Mucosa of descending colon (tissue), 3 donors: ENCODE data around the gene ALG9. TPM values are rescaled to one million over a fixed set of nuclear protein-coding genes. Genes with fewer than 3 reads are reported as not detected.

ENCODE experiments used
- ATAC-seq: fragments of 200-7000 bp; cut with Tn5 transposase; one replicate; pipeline ENCODE4 v1.9.1; 2020; ENCODE audit warnings: mild to moderate bottlenecking, moderate library complexity
- DNase-seq, 3 donors: peaks; one replicate each; pipeline ENCODE4 v3.0.0-alpha.2; 2020
- H3K36me3 ChIP-seq: fragments of 200-600 bp; one replicate; pipeline ENCODE4 v1.8.0; 2021; ENCODE audit warnings: low read depth, mild to moderate bottlenecking
- H3K4me1 ChIP-seq: fragments of 200-600 bp; one replicate; pipeline ENCODE4 v1.8.0; 2021; ENCODE audit warnings: low read depth, mild to moderate bottlenecking
- H3K4me3 ChIP-seq: fragments of 200-600 bp; one replicate; pipeline ENCODE4 v1.8.0; 2021; ENCODE audit warnings: mild to moderate bottlenecking
- H3K9me3 ChIP-seq: fragments of 200-600 bp; one replicate; pipeline ENCODE4 v1.8.0; 2021; ENCODE audit warnings: mild to moderate bottlenecking
- intact Hi-C, 2 donors: fragments of 100-400 bp; cut with DNase I in 1 of 2; cut with micrococcal nuclease in 1 of 2; formaldehyde crosslinking; loops; one replicate each; pipeline versions ENCODE4 v1.11.0 to v1.11.1; 2022; cut with DNase I, micrococcal nuclease
- total RNA-seq, 3 donors: library from RNA; stranded (reverse); fragmentation: NEBNext Ultra II Directional in 2 of 3; extraction: Animal tissue kit (Norgen Biotek cat#: 25700) in 2 of 3; gene quantifications; one replicate each; pipeline versions ENCODE4 v1.2.1 to v1.2.4, GENCODE V29; 2021 to 2023
- TF ChIP-seq, protein P1 (sequence below): fragments of 200-600 bp; IDR thresholded peaks from one replicate; pipeline ENCODE4 v1.8.0; 2022; ENCODE audit warnings: antibody characterized with exemption, mild to moderate bottlenecking
- donor health status: DM: no; HTN: no; CAD: no; lungs with moderate emphysema.
- donor health status: DM: no; HTN: no; CAD: no.
- donor health status: DM: no; HTN: yes; CAD: no.

The ALG9 gene
- total RNA-seq, 3 donors from 2014 or later: 16.7 to 29.3 (median 21.1) TPM

DNA sequence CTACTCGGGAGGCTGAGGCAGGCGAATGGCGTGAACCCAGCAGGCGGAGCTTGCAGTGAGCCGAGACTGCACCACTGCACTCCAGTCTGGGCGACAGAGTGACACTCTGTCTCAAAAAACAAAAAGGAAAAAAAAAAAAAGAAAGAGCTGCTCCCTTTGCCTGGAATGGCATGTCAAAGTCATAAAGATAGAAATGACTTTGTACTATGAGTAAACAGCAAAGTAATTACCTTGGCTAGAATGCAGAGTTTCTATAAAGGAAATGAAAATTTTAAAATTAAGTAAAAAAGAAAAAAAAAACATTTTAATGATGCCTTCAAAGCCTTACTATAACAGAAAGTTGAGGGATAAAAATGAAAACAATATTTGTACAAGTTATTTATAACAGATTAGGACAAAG lies 115.3 kb downstream of the ALG9 start:
- DNase-seq: peak in 1 of 3 donors; percentile 57
- TF ChIP-seq, protein P1, sequence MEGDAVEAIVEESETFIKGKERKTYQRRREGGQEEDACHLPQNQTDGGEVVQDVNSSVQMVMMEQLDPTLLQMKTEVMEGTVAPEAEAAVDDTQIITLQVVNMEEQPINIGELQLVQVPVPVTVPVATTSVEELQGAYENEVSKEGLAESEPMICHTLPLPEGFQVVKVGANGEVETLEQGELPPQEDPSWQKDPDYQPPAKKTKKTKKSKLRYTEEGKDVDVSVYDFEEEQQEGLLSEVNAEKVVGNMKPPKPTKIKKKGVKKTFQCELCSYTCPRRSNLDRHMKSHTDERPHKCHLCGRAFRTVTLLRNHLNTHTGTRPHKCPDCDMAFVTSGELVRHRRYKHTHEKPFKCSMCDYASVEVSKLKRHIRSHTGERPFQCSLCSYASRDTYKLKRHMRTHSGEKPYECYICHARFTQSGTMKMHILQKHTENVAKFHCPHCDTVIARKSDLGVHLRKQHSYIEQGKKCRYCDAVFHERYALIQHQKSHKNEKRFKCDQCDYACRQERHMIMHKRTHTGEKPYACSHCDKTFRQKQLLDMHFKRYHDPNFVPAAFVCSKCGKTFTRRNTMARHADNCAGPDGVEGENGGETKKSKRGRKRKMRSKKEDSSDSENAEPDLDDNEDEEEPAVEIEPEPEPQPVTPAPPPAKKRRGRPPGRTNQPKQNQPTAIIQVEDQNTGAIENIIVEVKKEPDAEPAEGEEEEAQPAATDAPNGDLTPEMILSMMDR: no peak
- Histone ChIP-seq H3K36me3 (peaks cover 8% of the 10 kb centered on the region), H3K4me3 (no peak overlapping the region), H3K9me3 (no peaks in the 10 kb centered on the region), H3K4me1 (no peaks in the 10 kb centered on the region)
- intact Hi-C loops: no loop called here
- ATAC-seq: peak; percentile 91

DNA sequence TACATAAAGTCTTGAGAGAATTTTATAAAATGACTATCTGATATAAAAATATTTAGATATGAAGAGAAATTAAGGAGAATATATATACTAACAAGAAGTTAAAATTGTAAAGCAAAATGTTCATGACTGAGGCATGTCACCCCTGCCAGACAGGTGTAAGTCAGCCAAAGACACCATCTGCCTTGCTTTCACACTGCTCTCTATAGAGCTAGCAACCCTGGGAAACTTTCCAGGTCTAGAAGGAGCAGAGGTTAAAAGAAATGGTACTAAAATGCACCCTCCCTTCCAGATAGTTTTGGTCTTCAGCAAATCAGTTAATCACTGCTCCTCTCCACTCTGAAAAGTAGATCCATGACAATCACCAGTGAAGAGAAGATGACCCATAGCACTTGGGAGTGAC lies 121.7 kb downstream of the ALG9 start:
- Histone ChIP-seq H3K4me3 (no peak overlapping the region), H3K9me3 (no peaks in the 10 kb centered on the region), H3K4me1 (no peaks in the 10 kb centered on the region), H3K36me3 (no peaks in the 10 kb centered on the region)
- TF ChIP-seq, protein P1: no peak
- no peak for ATAC-seq
- intact Hi-C loops: no loop called here
- DNase-seq: no peak

DNA sequence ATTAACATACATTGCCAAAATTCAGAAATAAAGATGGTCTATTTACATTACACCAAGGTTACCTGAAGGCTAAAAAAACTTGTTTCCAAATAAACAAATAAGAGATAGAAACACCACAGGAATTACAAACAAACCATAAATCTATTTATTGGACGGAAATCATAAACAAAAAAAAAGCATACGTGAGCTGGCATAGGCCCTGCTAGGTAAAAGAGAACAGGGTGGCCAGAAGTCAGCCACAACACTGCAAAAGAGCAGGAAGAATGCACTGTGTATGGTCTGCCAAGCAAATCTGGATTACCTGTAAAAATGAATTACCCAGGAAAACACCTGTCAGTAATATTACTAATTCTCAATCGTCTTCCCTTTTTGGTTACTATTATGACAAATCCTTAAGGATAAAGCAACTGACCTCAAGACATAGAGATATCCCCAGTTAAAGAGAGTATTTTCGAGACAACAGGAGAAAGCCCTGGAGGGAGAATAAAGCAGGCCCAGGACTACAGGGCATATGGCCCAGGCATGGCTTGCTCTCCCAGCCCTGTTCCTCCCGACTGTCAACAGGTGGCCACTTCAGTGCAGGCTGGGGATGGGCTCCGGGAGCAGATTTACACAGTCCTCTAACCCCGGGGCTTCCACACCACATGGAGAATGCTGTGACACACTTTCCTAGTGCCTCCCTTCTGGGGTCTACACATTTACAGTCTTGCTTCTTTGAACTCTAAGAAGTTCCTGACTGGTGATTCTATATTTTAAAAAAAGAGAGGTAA lies 123.2 kb downstream of the ALG9 start:
- Histone ChIP-seq H3K9me3 (no peaks in the 10 kb centered on the region), H3K36me3 (no peaks in the 10 kb centered on the region), H3K4me1 (no peaks in the 10 kb centered on the region), H3K4me3 (no peak overlapping the region)
- no peak for DNase-seq
- intact Hi-C loops: no loop called here
- ATAC-seq: peak; percentile 61
- TF ChIP-seq, protein P1: no peak

DNA sequence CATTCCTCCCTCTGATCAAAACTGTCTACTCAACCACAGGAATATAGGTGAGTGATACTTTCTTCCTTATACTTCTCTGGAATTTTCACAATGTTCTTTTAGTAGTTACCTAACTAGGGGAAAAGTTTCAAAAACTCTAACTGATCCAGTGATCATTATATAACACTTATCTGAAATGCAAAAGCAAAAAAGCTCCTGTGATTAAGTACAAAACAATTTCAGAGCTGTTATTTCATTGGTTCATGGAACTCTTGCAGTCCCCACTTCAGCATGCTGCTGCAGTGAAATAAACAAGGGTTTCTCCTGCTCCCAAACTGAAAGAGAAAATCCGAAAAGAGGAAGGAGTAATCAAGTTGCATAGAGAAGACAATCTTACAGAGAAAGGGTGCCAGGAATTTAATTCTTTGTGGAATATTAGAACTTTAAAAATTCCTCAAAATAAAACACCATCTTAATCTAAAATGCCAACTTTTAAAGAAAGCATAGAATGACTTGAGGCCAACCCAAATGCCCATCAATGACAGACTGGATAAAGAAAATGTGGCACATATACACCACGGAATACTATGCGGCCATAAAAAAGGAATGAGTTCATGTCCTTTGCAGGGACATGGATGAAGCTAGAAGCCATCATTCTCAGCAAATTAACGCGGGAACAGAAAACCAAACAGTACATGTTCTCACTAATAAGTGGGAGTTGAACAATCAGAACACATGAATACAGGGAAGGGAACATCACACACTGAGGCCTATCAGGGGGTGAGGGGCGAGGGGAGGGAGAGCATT lies 125.5 kb downstream of the ALG9 start:
- Histone ChIP-seq H3K4me1 (no peaks in the 10 kb centered on the region), H3K36me3 (no peaks in the 10 kb centered on the region), H3K9me3 (no peaks in the 10 kb centered on the region), H3K4me3 (no peak overlapping the region)
- intact Hi-C loops: no loop called here
- DNase-seq: no peak
- TF ChIP-seq, protein P1: no peak
- no peak for ATAC-seq

DNA sequence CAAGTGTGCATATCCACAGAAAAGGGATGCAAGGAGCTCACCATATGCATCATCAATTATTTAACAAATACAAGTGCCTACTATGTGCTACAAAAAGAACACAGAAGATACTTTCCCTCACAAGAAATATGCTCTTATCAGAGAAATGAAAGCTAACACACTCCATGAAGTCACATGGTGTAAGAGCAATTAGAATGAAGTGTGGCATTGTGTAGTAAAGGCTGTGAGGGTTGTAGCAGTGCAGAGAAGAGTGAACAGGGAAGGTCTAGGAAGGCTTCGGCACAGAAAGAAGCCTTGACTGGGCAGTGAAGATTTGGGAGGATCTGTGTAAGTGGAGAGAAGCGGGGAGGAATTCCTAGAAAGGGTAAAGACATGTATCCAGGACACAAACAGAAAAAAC lies 127.7 kb downstream of the ALG9 start:
- no peak for DNase-seq
- intact Hi-C loops: no loop called here
- no peaks in the 10 kb centered on the region for H3K36me3 ChIP-seq
- no peaks in the 10 kb centered on the region for H3K4me1 ChIP-seq
- no peaks in the 10 kb centered on the region for H3K9me3 ChIP-seq
- TF ChIP-seq, protein P1: no peak
- ATAC-seq: no peak
- no peak overlapping the region for H3K4me3 ChIP-seq
